Activated T-helper 1 cell treated with anti-CD3 and anti-CD28 coated beads, Interleukin-12 subunit alpha, Interleukin-12 subunit beta, Interleukin-2, Interleukin-4 antibody, amounts not matched to agents 30 ng/mL and 10 ng/mL and 1 ng/mL, durations not matched to agents 14 hours and 24 hours and 36 hours (primary cell): ENCODE measurements around the gene SEMA3D. TPM values are rescaled to one million over a fixed set of nuclear protein-coding genes. Genes with fewer than 3 reads are reported as not detected.

ENCODE experiments used
- DNase-seq: peaks from one replicate; pipeline ENCODE4 v3.0.0; 2021; ENCODE audit warnings: low spot score
- H3K27ac Mint-ChIP-seq: one replicate; pipeline ENCODE4 v1.8.0; 2021; ENCODE audit warnings: mild to moderate bottlenecking, mixed read lengths
- H3K27me3 Mint-ChIP-seq: one replicate; pipeline ENCODE4 v1.8.0; 2022; ENCODE audit warnings: mild to moderate bottlenecking, moderate library complexity, mixed read lengths; ENCODE audit not compliant: insufficient read depth
- H3K36me3 Mint-ChIP-seq: one replicate; pipeline ENCODE4 v1.8.0; 2021; ENCODE audit warnings: low read depth, mixed read lengths
- H3K4me1 Mint-ChIP-seq: one replicate; pipeline ENCODE4 v1.8.0; 2021; ENCODE audit warnings: low read depth, mixed read lengths
- H3K4me3 Mint-ChIP-seq: one replicate; pipeline ENCODE4 v1.8.0; 2021; ENCODE audit warnings: mild to moderate bottlenecking, moderate library complexity, mixed read lengths
- H3K9me3 Mint-ChIP-seq: one replicate; pipeline ENCODE4 v1.8.0; 2021; ENCODE audit warnings: mixed read lengths
- intact Hi-C: fragments of 100-400 bp; cut with micrococcal nuclease; formaldehyde crosslinking; loops from one replicate; pipeline ENCODE4 v1.15.1; 2024
- total RNA-seq: library from RNA; stranded (reverse); gene quantifications from 2 replicates; pipeline ENCODE4 v1.2.3, GENCODE V29; 2022

The SEMA3D gene
- total RNA-seq, 1 donor from 2014 or later, result 0.60 TPM

DNA sequence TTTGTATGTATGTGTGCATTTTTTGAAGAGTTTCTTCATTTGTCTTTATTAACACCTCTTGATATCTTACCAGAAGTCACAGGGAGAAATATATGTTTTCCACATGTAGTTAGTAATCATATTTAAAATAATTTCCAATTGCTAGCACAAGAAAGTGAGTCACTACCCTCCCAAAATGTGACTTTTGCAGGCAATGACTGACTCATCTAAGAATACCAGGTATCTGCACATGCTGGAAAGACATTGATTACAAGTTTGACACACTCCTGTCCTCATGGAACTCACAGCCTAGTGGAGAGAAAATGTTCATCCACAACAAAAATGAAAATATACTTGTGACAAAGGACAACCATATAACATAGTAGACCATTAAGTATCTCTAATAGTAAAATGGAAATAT, 82.9 kb downstream of the SEMA3D start:
- H3K9me3 Mint-ChIP-seq, result no peaks in the 10 kb centered on the region

DNA sequence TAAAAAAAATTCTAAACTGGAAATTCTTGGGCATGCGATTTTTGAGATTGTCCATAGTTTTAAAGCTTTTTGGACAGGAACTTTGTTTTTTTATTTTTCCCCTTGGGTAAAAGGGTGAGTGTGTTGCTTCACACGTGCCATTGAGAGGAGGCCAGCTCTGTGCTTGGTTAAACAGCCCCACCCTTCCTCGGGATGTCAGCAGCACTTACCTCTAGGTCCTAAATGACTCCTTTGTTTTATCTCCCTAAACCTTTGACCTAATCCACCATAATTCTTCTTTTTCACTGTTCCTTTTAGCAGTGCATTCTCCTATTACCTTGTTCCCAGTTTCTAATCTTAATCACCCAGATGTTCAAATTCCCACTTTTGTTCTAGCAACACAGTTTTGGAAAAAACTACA, 83.5 kb downstream of the SEMA3D start:
- H3K27me3 Mint-ChIP-seq, result no peaks in the 10 kb centered on the region
- no peak for DNase-seq
- H3K9me3 Mint-ChIP-seq, result no peaks in the 10 kb centered on the region
- no peaks in the 10 kb centered on the region for H3K36me3 Mint-ChIP-seq
- intact Hi-C loops, result no loop called here
- no peak overlapping the region for H3K4me3 Mint-ChIP-seq
- H3K27ac Mint-ChIP-seq, result no peak overlapping the region
- H3K4me1 Mint-ChIP-seq, result no peaks in the 10 kb centered on the region

More for the DNA sequence above, 82.9 kb downstream of the SEMA3D start:
- Mint-ChIP-seq H3K4me1 (no peaks in the 10 kb centered on the region), H3K36me3 (no peaks in the 10 kb centered on the region), H3K4me3 (no peak overlapping the region), H3K27ac (no peak overlapping the region), H3K27me3 (no peaks in the 10 kb centered on the region)
- intact Hi-C loops, result no loop called here
- DNase-seq, result no peak

DNA sequence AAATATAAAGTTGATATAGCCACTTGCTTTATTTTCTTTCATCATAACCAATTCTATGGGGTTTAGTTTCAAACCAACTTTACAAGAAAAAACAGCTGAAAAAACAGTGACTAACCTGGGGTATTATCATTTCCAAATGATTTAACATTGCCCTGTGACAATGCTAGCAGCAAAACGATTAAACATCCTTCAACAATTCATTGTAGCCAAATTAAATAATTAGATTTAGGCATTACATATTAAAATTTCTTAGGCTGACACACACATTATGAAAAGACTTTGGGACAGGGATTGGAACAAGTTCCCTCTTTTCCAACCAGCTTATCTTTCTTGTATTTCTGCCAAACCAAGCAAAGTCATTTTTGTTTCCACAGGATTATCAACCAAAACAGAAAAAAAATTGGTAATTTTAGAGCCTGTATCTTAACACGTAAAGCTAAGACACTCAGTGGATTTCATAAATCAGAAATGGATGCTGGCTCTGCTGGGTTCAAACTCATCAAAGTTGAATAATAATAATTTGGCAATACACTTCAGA, 84.0 kb downstream of the SEMA3D start:
- H3K27me3 Mint-ChIP-seq, result no peaks in the 10 kb centered on the region
- H3K27ac Mint-ChIP-seq, result no peak overlapping the region

GRCh38 chr7:85101347-85101746, 85.5 kb downstream of the SEMA3D start:
- intact Hi-C loops, result no loop called here
- DNase-seq, result no peak
- H3K4me1 Mint-ChIP-seq, result no peaks in the 10 kb centered on the region
- H3K27me3 Mint-ChIP-seq, result no peaks in the 10 kb centered on the region
- no peak overlapping the region for H3K27ac Mint-ChIP-seq
- H3K36me3 Mint-ChIP-seq, result no peaks in the 10 kb centered on the region
- H3K4me3 Mint-ChIP-seq, result no peak overlapping the region
- no peaks in the 10 kb centered on the region for H3K9me3 Mint-ChIP-seq

More for the DNA sequence above, 84.0 kb downstream of the SEMA3D start:
- Mint-ChIP-seq H3K4me3 (no peak overlapping the region), H3K36me3 (no peaks in the 10 kb centered on the region), H3K9me3 (no peaks in the 10 kb centered on the region), H3K4me1 (no peaks in the 10 kb centered on the region)
- intact Hi-C loops, result no loop called here
- no peak for DNase-seq

DNA sequence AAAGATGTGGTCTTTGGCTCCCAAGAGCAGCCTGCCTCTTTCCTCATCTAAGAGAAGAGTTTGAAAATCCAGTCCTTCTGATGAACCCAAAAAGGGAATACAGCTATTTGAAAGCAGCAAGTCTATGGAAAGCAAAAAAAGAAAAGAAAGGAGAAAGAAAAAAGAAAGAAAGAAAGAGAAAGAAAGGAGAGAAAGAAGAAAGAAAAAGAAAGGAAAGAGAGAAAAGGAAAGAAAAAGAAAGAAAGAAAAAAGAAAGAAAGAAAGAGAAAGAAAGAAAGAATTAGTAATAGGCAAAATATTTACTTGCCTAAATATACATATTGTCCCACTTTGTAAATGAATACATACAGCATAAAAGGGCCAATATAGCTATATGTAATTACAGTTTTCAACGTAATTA, 89.0 kb downstream of the SEMA3D start:
- no peaks in the 10 kb centered on the region for H3K36me3 Mint-ChIP-seq
- H3K27me3 Mint-ChIP-seq, result no peaks in the 10 kb centered on the region
- H3K9me3 Mint-ChIP-seq, result no peaks in the 10 kb centered on the region
- H3K27ac Mint-ChIP-seq, result no peak overlapping the region
- intact Hi-C loops, result no loop called here
- no peaks in the 10 kb centered on the region for H3K4me1 Mint-ChIP-seq
- DNase-seq, result no peak
- H3K4me3 Mint-ChIP-seq, result no peak overlapping the region

DNA sequence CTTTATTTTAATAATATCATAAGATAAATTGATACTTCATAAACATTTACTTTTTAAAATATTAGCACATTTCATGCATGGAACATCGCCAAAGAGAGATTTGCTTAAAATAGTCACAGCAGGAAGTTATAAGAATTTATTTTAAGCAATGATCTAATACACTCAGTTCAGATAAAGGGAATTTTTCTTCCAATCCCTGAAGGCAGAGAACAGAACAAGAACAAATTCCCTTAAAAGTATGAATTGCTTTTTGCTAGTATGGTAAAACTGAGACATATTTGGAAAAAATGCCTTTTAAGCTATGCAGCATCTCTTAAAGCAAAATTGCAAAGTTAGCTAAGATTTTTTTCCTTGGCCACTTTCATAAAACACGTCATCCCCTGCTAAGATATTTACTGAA, 91.0 kb downstream of the SEMA3D start:
- no peaks in the 10 kb centered on the region for H3K36me3 Mint-ChIP-seq
- DNase-seq, result no peak
- intact Hi-C loops, result no loop called here
- H3K27ac Mint-ChIP-seq, result no peak overlapping the region
- no peaks in the 10 kb centered on the region for H3K4me1 Mint-ChIP-seq
- no peak overlapping the region for H3K4me3 Mint-ChIP-seq
- H3K27me3 Mint-ChIP-seq, result no peaks in the 10 kb centered on the region
- no peaks in the 10 kb centered on the region for H3K9me3 Mint-ChIP-seq

- Mint-ChIP-seq H3K9me3 (no peaks in the 10 kb centered on the region), H3K36me3 (no peaks in the 10 kb centered on the region), H3K4me1 (no peaks in the 10 kb centered on the region), H3K27ac (no peak overlapping the region), H3K4me3 (no peak overlapping the region), H3K27me3 (no peaks in the 10 kb centered on the region)
- intact Hi-C loops, result no loop called here
- no peak for DNase-seq
Observed at GRCh38 chr7:85095366-85095765, 91.5 kb downstream of the SEMA3D start.

DNA sequence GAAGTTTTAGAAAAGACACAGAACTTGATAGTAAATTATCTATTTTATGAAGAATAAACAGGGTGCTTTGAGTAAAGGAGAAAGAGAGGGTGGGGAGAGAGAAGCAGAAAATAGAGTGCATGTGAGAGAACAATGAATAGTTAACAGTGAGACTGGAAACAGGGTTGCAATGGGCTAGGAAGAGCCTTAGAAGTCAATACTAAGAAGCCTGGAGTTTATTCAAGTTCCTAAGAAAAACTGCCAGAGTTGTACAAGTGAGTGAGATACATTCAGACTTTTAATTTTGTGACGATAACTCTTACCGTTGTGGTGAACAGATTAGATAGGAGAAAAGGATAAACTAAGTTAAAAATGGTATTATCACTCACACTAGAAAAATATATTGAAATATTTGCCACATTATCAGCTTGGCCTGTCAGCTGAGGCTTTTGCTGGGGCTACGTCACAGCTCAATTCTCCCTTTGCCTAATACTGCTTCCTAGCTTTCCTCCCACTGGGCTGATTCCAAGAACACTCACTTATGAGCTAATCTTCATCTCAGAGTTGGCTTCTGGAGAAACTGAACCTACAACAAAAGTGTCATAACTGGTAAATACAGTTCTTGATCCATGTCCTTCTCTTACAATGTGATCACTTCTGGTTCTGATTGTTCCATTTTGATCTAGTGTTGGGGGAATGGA, 92.7 kb downstream of the SEMA3D start:
- H3K27me3 Mint-ChIP-seq, result no peaks in the 10 kb centered on the region
- H3K9me3 Mint-ChIP-seq, result no peaks in the 10 kb centered on the region
- H3K36me3 Mint-ChIP-seq, result no peaks in the 10 kb centered on the region
- intact Hi-C loops, result no loop called here
- H3K4me3 Mint-ChIP-seq, result no peak overlapping the region
- no peak overlapping the region for H3K27ac Mint-ChIP-seq
- H3K4me1 Mint-ChIP-seq, result no peaks in the 10 kb centered on the region
- no peak for DNase-seq

- Mint-ChIP-seq H3K36me3 (no peaks in the 10 kb centered on the region), H3K27me3 (no peaks in the 10 kb centered on the region), H3K4me1 (no peaks in the 10 kb centered on the region), H3K4me3 (no peak overlapping the region), H3K27ac (no peak overlapping the region), H3K9me3 (no peaks in the 10 kb centered on the region)
- DNase-seq, result no peak
- intact Hi-C loops, result no loop called here
Observed at GRCh38 chr7:85091565-85091928, 95.3 kb downstream of the SEMA3D start.

DNA sequence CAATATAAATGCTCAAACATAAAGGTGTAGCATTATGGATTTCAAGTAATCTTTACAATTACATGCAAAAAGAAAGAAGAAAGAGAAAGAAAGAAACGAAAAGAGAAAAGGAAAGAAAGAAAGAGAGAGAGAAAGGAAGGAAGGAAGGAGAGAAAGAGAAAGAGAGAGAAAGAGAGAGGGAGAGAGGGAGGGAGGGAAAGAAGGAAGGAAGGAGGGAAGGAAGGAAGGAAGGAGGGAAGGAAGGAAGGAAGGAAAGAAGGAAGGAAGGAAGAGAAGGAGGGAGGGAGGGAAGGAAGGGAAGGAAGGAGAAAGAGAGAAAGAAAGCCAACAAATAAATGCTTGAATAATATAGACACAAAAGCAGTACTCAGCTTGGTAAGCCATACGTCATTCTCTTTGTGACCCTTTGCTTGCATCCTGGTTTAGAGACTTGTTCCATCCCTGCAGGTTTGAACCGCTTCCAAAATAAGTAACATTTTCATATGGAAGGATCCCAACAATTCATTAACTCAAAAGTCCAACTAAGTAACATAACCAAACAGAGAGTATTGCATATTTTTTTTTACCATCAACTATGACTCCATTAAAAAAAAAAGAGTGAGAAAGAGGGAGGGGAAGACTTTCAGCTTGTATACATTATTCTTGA, 95.8 kb downstream of the SEMA3D start:
- no peak overlapping the region for H3K27ac Mint-ChIP-seq
- intact Hi-C loops, result no loop called here
- H3K4me1 Mint-ChIP-seq, result no peaks in the 10 kb centered on the region
- no peak for DNase-seq
- H3K4me3 Mint-ChIP-seq, result no peak overlapping the region
- H3K9me3 Mint-ChIP-seq, result no peaks in the 10 kb centered on the region
- no peaks in the 10 kb centered on the region for H3K36me3 Mint-ChIP-seq
- H3K27me3 Mint-ChIP-seq, result no peaks in the 10 kb centered on the region

DNA sequence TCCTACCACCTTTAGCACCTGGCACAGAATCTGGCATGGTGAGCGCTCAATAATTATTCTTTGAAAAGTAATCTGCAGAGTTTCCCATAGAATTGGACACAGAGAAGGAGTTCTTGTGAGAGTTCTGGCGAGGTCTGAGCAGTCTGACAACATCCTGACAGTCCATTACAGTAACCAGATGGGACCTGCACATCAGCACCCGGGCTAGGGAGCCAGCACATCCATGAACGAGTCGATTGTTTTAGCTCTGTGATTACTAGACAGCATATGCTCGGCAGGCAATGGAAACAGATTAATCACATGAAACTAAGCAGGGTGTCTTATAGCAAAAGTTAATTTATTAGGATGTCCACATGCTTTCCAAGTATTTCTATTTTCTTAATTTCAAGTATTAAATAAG, 96.7 kb downstream of the SEMA3D start:
- DNase-seq, result no peak
- Mint-ChIP-seq H3K4me3 (no peak overlapping the region), H3K9me3 (no peaks in the 10 kb centered on the region), H3K27me3 (no peaks in the 10 kb centered on the region), H3K27ac (no peak overlapping the region), H3K4me1 (no peaks in the 10 kb centered on the region), H3K36me3 (no peaks in the 10 kb centered on the region)
- intact Hi-C loops, result no loop called here

- Mint-ChIP-seq H3K36me3 (no peaks in the 10 kb centered on the region), H3K4me3 (no peak overlapping the region), H3K27ac (no peak overlapping the region), H3K9me3 (no peaks in the 10 kb centered on the region), H3K27me3 (no peaks in the 10 kb centered on the region), H3K4me1 (no peaks in the 10 kb centered on the region)
- DNase-seq, result no peak
- intact Hi-C loops, result no loop called here
Observed at GRCh38 chr7:85081846-85082245, 105.0 kb downstream of the SEMA3D start.

GRCh38 chr7:85081392-85081791, 105.5 kb downstream of the SEMA3D start:
- intact Hi-C loops, result no loop called here
- H3K4me1 Mint-ChIP-seq, result no peaks in the 10 kb centered on the region

More at GRCh38 chr7:85081392-85081791, 105.5 kb downstream of the SEMA3D start:
- Mint-ChIP-seq H3K36me3 (no peaks in the 10 kb centered on the region), H3K27me3 (no peaks in the 10 kb centered on the region), H3K4me3 (no peak overlapping the region), H3K27ac (no peak overlapping the region), H3K9me3 (no peaks in the 10 kb centered on the region)
- DNase-seq, result no peak
